ENCODE measurements around the gene CDA.

DNA sequence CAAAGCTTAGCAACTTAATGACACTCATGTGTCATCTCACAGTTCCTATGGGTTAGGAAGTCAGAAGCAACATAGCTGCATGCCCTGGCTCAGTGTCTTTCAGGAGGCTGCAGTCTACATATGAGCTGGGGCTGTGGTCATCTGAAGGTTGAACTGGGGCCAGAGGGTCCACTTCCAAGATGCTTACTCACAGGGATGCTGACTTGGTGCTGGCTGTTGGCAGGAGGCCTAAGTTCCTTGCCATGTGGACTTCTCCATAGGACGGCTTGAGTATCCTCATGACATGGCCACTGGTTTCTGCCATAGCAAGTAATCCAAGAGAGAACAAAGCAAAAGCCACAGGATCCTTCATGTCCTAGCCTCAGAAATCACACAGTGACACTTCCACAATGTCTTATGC is 48.6 kb upstream of the CDA start:
- TF ChIP-seq POLR2AphosphoS5 (IDR thresholded peaks at IDR 0.05) = no peak
- TF ChIP-seq EP300 (IDR thresholded peaks at IDR 0.05) = no peak
- TF ChIP-seq, protein P1, sequence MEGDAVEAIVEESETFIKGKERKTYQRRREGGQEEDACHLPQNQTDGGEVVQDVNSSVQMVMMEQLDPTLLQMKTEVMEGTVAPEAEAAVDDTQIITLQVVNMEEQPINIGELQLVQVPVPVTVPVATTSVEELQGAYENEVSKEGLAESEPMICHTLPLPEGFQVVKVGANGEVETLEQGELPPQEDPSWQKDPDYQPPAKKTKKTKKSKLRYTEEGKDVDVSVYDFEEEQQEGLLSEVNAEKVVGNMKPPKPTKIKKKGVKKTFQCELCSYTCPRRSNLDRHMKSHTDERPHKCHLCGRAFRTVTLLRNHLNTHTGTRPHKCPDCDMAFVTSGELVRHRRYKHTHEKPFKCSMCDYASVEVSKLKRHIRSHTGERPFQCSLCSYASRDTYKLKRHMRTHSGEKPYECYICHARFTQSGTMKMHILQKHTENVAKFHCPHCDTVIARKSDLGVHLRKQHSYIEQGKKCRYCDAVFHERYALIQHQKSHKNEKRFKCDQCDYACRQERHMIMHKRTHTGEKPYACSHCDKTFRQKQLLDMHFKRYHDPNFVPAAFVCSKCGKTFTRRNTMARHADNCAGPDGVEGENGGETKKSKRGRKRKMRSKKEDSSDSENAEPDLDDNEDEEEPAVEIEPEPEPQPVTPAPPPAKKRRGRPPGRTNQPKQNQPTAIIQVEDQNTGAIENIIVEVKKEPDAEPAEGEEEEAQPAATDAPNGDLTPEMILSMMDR (IDR thresholded peaks at IDR 0.05) = no peak
- TF ChIP-seq POLR2A (IDR thresholded peaks at IDR 0.05) = no peak

Data from stomach (tissue), 4 donors.